IPS-18c (cell line): ENCODE results near the gene BEAN1.
"Not testable (repeated sequence)": the region's sequence is repeated elsewhere in the genome, so short reads cannot be mapped to it uniquely, and the experiment has no call there.

Experiments used
- H3K4me3 ChIP-seq: 2 replicates; pipeline ENCODE4 v1.7.0; 2013; ENCODE audit warnings: low read depth, mild to moderate bottlenecking, low read length, moderate library complexity; ENCODE audit not compliant: insufficient read depth
- H3K9me3 ChIP-seq: one replicate; pipeline ENCODE4 v1.6.1; 2013; ENCODE audit warnings: mild to moderate bottlenecking, low read length, moderate library complexity; ENCODE audit not compliant: control insufficient read depth, insufficient read depth

The BEAN1 gene

GRCh38 chr16:66514980-66515595, 88.0 kb downstream of the BEAN1 start:
- H3K4me3 ChIP-seq, H3K9me3 ChIP-seq: not testable (repeated sequence)

- H3K9me3 ChIP-seq: no peaks in the 10 kb centered on the region
- no peak overlapping the region for H3K4me3 ChIP-seq
Observed at GRCh38 chr16:66515596-66516508, 88.8 kb downstream of the BEAN1 start.

- Histone ChIP-seq H3K9me3 (no peaks in the 10 kb centered on the region), H3K4me3 (no peak overlapping the region)
Observed at GRCh38 chr16:66516509-66516807, 89.4 kb downstream of the BEAN1 start.

GRCh38 chr16:66516808-66517585, 89.9 kb downstream of the BEAN1 start:
- no peak overlapping the region for H3K4me3 ChIP-seq
- no peaks in the 10 kb centered on the region for H3K9me3 ChIP-seq

GRCh38 chr16:66517586-66518263, 90.6 kb downstream of the BEAN1 start:
- no peak overlapping the region for H3K4me3 ChIP-seq

GRCh38 chr16:66519482-66520373, 92.6 kb downstream of the BEAN1 start:
- Histone ChIP-seq H3K9me3 (no peaks in the 10 kb centered on the region), H3K4me3 (no peak overlapping the region)

More at GRCh38 chr16:66517586-66518263, 90.6 kb downstream of the BEAN1 start:
- H3K9me3 ChIP-seq: no peaks in the 10 kb centered on the region

GRCh38 chr16:66520406-66521170, 93.5 kb downstream of the BEAN1 start:
- H3K4me3 ChIP-seq: no peak overlapping the region
- H3K9me3 ChIP-seq: no peaks in the 10 kb centered on the region

- no peaks in the 10 kb centered on the region for H3K9me3 ChIP-seq
- no peak overlapping the region for H3K4me3 ChIP-seq
Observed at GRCh38 chr16:66521252-66521713, 94.2 kb downstream of the BEAN1 start.

- H3K9me3 ChIP-seq: no peaks in the 10 kb centered on the region
- no peak overlapping the region for H3K4me3 ChIP-seq
Observed at GRCh38 chr16:66521951-66522771, 95.1 kb downstream of the BEAN1 start.

- no peak overlapping the region for H3K4me3 ChIP-seq
- H3K9me3 ChIP-seq: no peaks in the 10 kb centered on the region
Observed at GRCh38 chr16:66522816-66523590, 95.9 kb downstream of the BEAN1 start.

- Histone ChIP-seq H3K4me3 (no peak overlapping the region), H3K9me3 (no peaks in the 10 kb centered on the region)
Observed at GRCh38 chr16:66523861-66524354, 96.8 kb downstream of the BEAN1 start.

- Histone ChIP-seq H3K4me3 (no peak overlapping the region), H3K9me3 (no peaks in the 10 kb centered on the region)
Observed at GRCh38 chr16:66524601-66525164, 97.6 kb downstream of the BEAN1 start.

GRCh38 chr16:66525396-66526180, 98.5 kb downstream of the BEAN1 start:
- H3K9me3 ChIP-seq: no peaks in the 10 kb centered on the region
- H3K4me3 ChIP-seq: no peak overlapping the region
